M059J (cell line): Measurements from ENCODE around the gene MTIF3. TPM values are rescaled to one million over a fixed set of nuclear protein-coding genes. Genes with fewer than 3 reads are reported as not detected.

Experiments
- DNase-seq: peaks from one replicate; pipeline ENCODE4 v3.0.0-alpha.2; 2012; ENCODE audit warnings: low read depth
- total RNA-seq: library from RNA; depleted of rRNA; stranded (reverse); fragments of >200 nt; shearing (Covaris generic); gene quantifications from 2 replicates; pipeline ENCODE4 v1.2.3, GENCODE V29; 2014; rRNA removed

Gene MTIF3, protein sequence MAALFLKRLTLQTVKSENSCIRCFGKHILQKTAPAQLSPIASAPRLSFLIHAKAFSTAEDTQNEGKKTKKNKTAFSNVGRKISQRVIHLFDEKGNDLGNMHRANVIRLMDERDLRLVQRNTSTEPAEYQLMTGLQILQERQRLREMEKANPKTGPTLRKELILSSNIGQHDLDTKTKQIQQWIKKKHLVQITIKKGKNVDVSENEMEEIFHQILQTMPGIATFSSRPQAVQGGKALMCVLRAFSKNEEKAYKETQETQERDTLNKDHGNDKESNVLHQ
- total RNA-seq: 61.7 and 76.7 TPM in 2 replicates

DNA sequence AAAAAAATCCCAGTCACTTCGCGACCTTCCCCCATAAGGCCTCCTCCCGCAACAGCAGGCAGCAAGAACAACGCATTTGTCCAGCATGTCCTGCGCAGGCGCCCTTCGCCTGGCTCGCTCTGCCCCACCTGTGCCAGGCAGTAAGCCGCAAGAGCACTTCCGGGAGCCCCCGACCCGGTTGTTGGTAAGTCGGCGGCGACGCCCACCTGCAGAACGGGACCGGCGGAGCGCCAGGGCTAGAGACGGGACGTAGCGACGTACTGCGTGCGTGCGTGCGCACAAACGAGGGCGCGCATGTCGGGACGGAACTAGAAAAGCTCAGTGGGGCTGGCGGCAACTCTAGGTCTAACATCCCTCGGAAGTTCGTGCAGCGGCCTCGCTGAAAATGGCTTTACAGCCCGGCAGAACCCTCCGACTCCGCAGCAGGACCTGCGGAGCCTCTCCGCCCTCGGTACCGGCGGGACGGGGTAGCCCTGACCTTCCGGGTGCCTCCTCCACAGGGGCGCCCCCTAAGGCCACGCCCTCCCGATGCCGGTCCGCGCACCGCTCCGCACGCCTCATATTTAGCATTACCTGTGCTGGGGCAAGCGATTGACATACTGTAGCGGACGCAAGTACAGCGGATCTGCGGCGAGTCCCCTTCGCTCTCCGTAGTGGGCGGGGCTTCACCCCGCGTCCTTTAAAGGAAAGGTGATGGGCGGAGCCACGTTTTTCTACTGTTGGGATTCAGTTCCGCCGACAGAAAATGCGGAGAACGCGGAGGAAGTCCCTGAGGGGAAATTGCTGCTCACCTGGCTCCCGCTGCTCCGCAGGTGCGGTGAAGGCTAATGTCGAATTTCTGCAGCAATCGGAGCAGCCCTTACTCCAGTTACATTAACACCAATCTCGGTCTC is at the start of gene MTIF3:
MTIF3 (minus strand) TSS at position 629 of the 893 bp plus-strand sequence. CDS start 10,116 bp downstream, outside the sequence.
- DNase-seq: peak; percentile 87

GRCh38 chr13:27497563-27498230 is 47.3 kb upstream of the MTIF3 start:
- no peak for DNase-seq

- DNase-seq: no peak
Observed at GRCh38 chr13:27496536-27497273, 46.3 kb upstream of the MTIF3 start.

- DNase-seq: no peak
Observed at GRCh38 chr13:27496006-27496405, 45.6 kb upstream of the MTIF3 start.

DNA sequence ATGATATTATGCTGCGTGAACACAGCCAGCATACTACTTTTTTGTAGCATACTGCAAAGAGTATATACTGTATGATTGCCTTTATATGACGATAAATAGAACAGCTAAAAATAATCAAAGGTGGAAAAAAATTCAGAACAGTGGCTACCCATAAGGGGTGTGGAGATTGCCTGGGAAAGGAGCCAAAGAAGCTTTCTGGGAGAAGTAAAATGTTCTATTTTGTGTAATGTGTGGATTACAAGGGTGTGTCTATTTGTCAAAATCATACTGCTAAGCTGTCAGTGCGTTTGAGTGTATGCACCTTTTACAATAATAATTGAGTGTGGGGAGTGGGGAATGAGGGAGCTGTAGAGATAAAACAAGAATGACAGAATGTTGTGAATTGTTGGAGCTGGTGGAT is 45.2 kb upstream of the MTIF3 start:
- no peak for DNase-seq

- no peak for DNase-seq
Observed at GRCh38 chr13:27493981-27494380, 43.6 kb upstream of the MTIF3 start.

- no peak for DNase-seq
Observed at GRCh38 chr13:27489456-27489855, 39.1 kb upstream of the MTIF3 start.

GRCh38 chr13:27487776-27488175 is 37.4 kb upstream of the MTIF3 start:
- no peak for DNase-seq

GRCh38 chr13:27483421-27483820 is 33.1 kb upstream of the MTIF3 start:
- no peak for DNase-seq

DNA sequence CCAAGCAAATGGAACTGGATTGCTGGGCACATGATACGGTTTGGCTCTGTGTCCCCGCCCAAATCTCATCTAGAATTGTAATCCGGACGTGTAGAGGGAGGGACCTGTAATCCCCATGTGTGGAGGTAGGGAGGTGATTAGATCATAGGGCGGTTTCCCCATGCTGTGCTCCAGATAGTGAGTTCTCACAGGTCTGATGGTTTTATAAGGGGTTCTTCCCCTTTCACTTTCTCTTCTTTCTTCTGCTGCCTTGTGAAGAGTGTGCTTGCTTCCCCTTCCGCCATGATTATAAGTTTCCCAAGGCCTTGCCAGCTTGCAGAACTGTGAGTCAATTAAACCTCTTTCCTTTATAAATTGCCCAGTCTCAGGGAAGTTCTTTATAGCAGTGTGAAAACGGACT is 32.6 kb upstream of the MTIF3 start:
- peak; percentile 7 for DNase-seq

GRCh38 chr13:27481766-27482165 is 31.4 kb upstream of the MTIF3 start:
- peak; percentile 20 for DNase-seq

GRCh38 chr13:27476943-27477703 is 26.8 kb upstream of the MTIF3 start:
- peak; percentile 17 for DNase-seq

GRCh38 chr13:27474751-27475268 is 24.4 kb upstream of the MTIF3 start:
- DNase-seq: no peak

DNA sequence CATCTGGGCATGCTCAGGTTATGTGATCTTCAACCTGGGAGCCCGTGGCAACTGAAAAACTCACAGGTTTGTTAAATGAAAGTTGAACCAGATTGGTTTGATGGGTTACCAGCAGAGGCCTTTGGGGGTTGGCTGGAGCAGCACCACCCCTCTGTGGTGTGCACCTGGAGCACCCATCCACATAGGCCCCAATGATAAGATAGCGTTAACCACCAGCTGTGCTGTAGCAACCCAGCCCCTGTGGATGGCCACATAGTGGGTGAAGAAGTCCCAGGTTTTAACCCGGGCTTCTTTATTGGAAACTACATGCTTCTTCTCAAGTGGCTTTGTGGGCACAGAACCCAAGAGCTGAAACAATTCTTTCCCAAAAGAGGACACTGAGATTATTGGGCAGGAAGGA is 22.6 kb upstream of the MTIF3 start:
- no peak for DNase-seq

GRCh38 chr13:27472441-27472840 is 22.1 kb upstream of the MTIF3 start:
- no peak for DNase-seq

GRCh38 chr13:27470075-27470820 is 19.9 kb upstream of the MTIF3 start:
- no peak for DNase-seq

DNA sequence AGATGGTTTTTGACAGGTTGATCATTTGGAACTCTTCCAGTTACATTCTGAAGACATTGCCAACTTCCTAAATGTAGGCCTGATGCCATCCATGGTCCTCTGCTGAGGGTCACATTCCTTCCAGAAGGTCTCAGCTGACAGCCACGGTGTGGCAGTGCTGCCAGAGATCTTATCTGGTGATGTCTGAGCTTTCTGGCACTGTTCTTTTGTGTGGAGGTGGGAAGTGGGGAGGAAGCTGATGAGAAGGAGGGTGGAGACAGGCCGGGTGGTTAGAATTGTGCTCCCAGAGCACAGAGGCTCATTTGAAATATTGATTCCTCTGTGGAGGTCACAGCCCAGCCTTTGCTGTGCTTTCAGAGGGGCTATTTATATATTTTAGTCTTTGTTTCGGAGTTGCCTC is 16.1 kb upstream of the MTIF3 start:
- peak; percentile 15 for DNase-seq

- no peak for DNase-seq
Observed at GRCh38 chr13:27465611-27466010, 15.2 kb upstream of the MTIF3 start.

- DNase-seq: no peak
Observed at GRCh38 chr13:27463500-27463899, 13.1 kb upstream of the MTIF3 start.
